ENCODE measurements around the gene HNRNPUL1.
"Not testable (repeated sequence)": the region's sequence is repeated elsewhere in the genome, so short reads cannot be mapped to it uniquely, and the experiment has no call there.

The HNRNPUL1 gene

DNA sequence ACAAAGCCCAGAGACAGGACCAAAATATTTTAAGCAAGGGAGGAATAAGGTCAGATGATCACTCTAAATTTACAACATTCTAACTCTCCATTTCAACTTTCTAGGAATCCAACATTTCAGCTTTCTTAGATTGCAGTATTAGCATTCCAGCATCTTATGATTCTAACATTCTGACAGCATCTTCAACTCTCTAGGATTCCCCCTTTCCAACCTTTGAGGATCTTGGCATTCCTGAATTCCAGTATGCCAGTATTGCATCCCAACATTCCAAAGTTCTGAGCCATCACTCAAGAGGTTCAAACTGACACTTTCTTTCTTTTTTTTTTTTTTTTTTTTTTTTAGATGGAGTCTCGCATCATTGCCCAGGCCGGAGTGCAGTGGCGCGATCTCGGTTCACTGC is 75.8 kb downstream of the HNRNPUL1 start:
- Mint-ChIP-seq H3K4me3 (no peak overlapping the region), H3K27me3 (no peaks in the 10 kb centered on the region), H3K9me3 (no peaks in the 10 kb centered on the region), H3K4me1 (ENCODE audit: low read depth) (peaks cover 58% of the 10 kb centered on the region), H3K36me3 (ENCODE audit: low read depth) (peaks cover 97% of the 10 kb centered on the region), H3K27ac (no peak overlapping the region)
- intact Hi-C loops (cut with micrococcal nuclease): no loop called here

DNA sequence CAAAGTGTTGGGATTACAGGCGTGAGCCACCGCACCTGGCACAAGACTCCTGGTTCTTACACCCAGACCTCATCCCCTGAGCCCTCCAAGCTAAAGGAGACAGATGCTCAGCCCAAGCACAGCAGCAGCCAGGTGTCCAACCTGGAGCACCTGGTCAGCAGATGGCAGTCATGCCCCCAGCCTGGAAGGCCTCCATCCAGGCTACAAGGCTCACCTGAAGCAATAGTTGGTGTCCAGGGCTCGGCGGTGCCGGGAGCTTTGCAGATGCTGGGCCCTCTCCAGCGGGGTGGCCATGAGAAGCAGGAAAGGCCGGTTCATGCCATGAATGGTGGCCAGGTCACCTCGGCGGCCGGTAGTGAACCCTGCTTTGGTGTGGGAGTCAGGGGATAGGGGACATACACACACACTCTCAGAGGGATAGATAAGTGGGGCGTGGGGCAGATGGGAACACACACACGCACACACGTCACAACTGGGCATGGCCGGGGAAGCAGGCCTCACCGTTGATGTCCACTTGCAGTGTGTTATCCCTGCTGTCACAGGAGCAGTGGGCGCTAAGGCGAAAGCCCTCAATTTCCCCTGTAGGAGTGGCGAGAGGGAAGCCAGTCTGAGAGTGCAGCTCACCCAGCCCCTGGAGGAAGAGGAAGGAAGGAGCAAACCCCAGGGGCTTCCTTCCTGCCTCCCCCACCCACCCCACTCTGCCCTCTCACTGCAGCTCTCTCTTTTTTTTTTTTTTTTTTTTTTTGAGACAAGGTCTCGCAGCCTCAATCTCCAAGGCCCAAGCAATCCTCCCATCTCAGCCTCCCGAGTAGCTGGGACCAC is 77.7 kb downstream of the HNRNPUL1 start:
- H3K4me3 Mint-ChIP-seq: no peak overlapping the region
- peaks cover 49% of the 10 kb centered on the region for H3K4me1 Mint-ChIP-seq (ENCODE audit: low read depth)
- H3K36me3 Mint-ChIP-seq (ENCODE audit: low read depth): peaks cover 100% of the 10 kb centered on the region
- no peaks in the 10 kb centered on the region for H3K9me3 Mint-ChIP-seq
- no peaks in the 10 kb centered on the region for H3K27me3 Mint-ChIP-seq
- intact Hi-C loops (cut with micrococcal nuclease): no loop called here
- H3K27ac Mint-ChIP-seq: peak overlapping the region; percentile 26

DNA sequence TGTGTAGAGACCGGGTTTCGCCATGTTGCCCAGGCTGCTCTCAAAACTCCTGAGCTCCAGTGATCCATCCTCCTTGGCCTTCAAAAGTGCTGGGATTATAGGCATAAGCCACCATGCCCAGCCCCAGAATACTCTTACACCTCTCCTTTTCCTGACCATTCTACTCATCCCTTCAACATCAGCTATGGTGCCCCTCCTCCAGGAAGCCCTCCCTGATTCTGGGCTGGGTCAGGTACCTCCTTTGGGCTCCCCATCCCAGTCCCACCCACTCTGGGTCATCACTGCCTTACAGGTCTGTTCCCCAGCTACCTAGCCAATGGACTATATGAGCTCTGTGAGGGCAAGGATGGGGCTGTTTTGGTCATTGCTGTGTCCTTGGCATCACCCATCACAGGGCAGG is 80.0 kb downstream of the HNRNPUL1 start:
- peaks cover 53% of the 10 kb centered on the region for H3K4me1 Mint-ChIP-seq (ENCODE audit: low read depth)
- no peaks in the 10 kb centered on the region for H3K9me3 Mint-ChIP-seq
- H3K27ac Mint-ChIP-seq: no peak overlapping the region
- intact Hi-C loops (cut with micrococcal nuclease): no loop called here
- no peaks in the 10 kb centered on the region for H3K27me3 Mint-ChIP-seq
- H3K36me3 Mint-ChIP-seq (ENCODE audit: low read depth): peaks cover 100% of the 10 kb centered on the region
- no peak overlapping the region for H3K4me3 Mint-ChIP-seq

DNA sequence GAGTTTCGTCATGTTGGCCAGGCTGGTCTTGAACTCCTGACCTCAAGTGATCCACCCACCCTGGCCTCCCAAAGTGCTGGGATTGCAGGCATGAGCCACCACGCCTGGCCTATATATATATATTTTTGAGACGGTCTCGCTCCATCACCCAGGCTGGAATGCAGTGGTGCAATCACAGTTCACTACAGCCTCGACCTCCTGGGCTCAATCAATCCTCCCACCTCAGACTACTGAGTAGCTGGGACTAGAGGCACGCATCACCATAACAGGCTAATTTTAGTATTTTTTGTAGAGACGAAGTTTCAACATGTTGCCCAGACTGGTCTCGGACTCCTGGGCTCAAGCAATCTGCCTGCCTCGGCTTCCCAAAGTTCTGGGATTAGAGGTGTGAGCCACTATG is 82.7 kb downstream of the HNRNPUL1 start:
- H3K27ac Mint-ChIP-seq; H3K4me3 Mint-ChIP-seq; H3K27me3 Mint-ChIP-seq; H3K9me3 Mint-ChIP-seq; intact Hi-C loops (cut with micrococcal nuclease): not testable (repeated sequence)
- H3K36me3 Mint-ChIP-seq (ENCODE audit: low read depth): peaks cover 98% of the 10 kb centered on the region
- H3K4me1 Mint-ChIP-seq (ENCODE audit: low read depth): peaks cover 60% of the 10 kb centered on the region

DNA sequence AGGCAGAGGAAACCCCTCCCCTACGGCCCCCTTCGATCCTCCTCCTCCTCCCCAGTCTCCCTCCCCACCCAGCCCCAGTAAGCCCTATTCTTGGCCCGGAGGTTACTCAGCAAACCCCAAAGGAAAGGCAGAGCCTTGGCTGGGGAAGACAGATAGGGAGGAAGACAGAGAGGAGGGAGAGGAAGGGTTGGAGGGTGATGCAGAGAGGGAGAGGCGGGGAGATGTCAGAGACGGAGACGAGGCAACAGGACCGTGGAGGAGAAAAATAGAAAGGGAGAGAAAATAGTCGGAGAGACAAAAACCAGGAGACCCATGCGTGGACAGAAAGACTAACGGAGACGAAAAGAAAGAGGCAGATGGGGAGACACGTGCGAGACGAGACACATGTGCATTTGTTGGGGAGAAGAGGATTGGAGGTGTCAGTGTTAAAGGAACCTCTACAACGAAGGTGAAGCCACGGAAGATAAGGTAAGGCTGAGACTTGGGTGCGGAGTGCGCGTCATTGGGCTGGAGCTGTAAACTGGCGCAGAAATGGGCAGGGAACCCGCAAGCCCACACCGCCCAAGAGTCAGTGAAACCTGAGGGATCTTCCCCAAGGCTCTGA is 86.7 kb downstream of the HNRNPUL1 start:
- Mint-ChIP-seq H3K9me3 (no peaks in the 10 kb centered on the region), H3K36me3 (ENCODE audit: low read depth) (peaks cover 82% of the 10 kb centered on the region), H3K27me3 (no peaks in the 10 kb centered on the region), H3K4me1 (ENCODE audit: low read depth) (peaks cover 47% of the 10 kb centered on the region), H3K27ac (peak overlapping the region; percentile 88), H3K4me3 (peak overlapping the region; percentile 100)
- intact Hi-C loops (cut with micrococcal nuclease): loop anchor here (1.0 to 10.0 kb wide), 3 partner anchors 39 to 74 kb away; partner anchors contain the start of genes B3GNT8, BCKDHA, CCDC97 and EXOSC5

DNA sequence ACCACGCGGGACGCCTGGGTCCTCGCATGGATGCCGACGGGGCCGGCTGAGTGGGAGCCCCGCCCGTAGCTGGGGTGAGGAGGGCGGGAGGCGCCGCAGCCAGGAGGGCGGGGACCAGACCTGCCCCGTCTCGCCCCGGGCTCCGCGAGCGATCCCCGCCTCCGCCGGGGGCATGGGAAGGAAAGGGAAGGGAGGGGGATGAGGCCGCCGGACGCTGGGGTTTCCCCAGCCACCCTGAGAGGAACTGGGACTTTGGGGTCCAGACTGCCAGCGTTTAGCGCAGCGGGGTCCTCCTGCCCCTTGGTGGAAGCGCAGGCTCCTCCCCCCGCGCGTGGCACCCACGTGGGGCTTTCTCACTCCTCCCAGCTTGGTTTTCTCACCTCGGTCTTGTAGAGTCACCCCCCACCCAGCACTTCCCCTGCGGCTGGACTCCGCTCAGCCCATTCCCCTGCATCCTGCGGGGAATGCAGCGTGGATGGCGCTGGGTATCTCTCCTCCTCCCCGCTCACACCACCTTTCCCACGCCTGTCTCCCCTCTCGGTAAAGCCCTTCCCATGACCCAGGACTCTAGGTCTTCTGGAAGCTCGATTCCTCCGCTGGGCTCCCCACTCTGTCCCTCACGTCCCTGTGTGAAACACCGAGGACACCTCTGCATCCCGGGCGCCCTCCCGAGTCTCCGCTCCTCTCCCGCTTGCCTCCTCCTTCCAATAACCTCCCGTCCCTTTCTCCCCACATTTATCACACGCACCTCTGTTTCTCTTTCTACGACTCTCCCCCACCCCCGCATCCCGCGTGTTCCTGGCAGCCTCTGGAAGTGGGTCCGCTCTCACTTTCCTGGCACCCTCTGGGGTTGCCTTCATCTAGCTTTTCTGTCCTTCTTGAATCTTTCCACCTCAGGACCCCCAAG is 87.4 kb downstream of the HNRNPUL1 start:
- Mint-ChIP-seq H3K27ac (peak overlapping the region; percentile 88), H3K36me3 (ENCODE audit: low read depth) (peaks cover 80% of the 10 kb centered on the region), H3K4me1 (ENCODE audit: low read depth) (peaks cover 54% of the 10 kb centered on the region), H3K9me3 (no peaks in the 10 kb centered on the region), H3K27me3 (no peaks in the 10 kb centered on the region), H3K4me3 (peak overlapping the region; percentile 100)
- intact Hi-C loops (cut with micrococcal nuclease): loop anchor here (1.0 to 10.0 kb wide), 3 partner anchors 39 to 73 kb away; partner anchors contain the start of genes B3GNT8, BCKDHA, CCDC97 and EXOSC5

DNA sequence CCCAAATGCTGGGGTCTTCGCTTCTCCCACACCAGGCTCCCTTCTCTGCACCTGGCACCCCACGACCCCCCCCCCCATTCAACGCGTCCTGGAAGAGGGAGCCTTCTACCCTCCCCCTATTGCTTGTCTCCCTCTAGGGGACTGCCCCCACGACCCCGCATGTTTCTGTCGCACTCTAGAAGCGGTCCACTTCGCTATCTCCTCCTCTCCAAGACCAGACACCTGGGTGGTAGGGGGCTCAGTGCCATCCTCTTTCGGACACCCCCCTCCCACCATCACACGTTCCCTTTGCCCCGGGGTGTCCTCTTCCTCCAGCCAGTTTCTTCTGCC is 88.1 kb downstream of the HNRNPUL1 start:
- Mint-ChIP-seq H3K4me1 (ENCODE audit: low read depth) (peaks cover 61% of the 10 kb centered on the region), H3K9me3 (no peaks in the 10 kb centered on the region), H3K27ac (peak overlapping the region; percentile 88), H3K27me3 (no peaks in the 10 kb centered on the region), H3K36me3 (ENCODE audit: low read depth) (peaks cover 80% of the 10 kb centered on the region), H3K4me3 (peak overlapping the region; percentile 100)
- intact Hi-C loops (cut with micrococcal nuclease): loop anchor here (5.0 to 10.0 kb wide), 2 partner anchors 40 to 73 kb away; partner anchors contain the start of genes B3GNT8 and CCDC97

DNA sequence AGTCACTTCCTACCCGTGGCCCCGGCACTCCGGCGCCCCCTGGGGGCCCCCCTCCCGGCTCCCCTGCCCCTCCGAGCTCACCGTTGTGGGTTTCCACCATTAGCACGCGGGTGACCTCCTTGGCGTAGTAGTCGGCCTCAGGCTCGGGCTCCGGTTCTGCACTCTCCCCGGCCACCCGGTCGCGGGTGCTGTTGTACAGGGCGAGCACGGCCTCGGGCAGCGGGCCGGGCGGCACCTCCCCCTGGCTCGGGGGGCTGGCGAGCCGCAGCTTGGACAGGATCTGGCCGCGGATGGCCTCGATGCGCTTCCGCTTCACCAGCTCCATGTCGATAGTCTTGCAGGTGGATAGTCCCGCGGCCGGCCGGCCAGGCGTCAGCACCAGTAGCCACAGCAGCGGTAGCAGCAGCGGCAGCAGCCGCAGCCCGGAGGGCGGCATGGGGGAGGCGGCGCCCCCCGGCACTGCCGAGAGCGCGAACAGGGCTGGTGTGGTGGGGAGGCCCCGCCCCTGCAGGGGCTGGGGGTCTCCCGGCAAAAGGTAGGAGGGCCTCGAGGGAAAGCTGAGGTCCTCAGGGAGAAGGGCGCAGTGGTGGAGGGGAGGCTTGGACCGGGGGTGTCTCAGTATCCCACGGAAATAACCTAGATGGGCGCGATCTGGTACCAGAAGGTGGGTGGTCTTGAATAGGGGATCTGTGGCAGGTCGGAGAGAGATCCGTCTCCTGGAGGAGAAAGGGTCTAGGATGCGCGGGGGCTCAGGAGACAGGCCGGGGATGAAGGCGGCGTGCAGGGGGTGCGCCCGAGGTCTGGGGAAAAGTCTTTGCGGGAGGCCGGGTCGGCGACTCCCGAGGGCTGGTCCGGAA is 88.7 kb downstream of the HNRNPUL1 start:
- intact Hi-C loops (cut with micrococcal nuclease): loop anchor here (1.0 to 10.0 kb wide), 3 partner anchors 24 to 72 kb away; partner anchors contain the start of genes B3GNT8 and CCDC97
- H3K9me3 Mint-ChIP-seq: no peaks in the 10 kb centered on the region
- H3K4me1 Mint-ChIP-seq (ENCODE audit: low read depth): peaks cover 67% of the 10 kb centered on the region
- H3K36me3 Mint-ChIP-seq (ENCODE audit: low read depth): peaks cover 74% of the 10 kb centered on the region
- H3K27me3 Mint-ChIP-seq: no peaks in the 10 kb centered on the region
- peak overlapping the region; percentile 88 for H3K27ac Mint-ChIP-seq
- peak overlapping the region; percentile 100 for H3K4me3 Mint-ChIP-seq

DNA sequence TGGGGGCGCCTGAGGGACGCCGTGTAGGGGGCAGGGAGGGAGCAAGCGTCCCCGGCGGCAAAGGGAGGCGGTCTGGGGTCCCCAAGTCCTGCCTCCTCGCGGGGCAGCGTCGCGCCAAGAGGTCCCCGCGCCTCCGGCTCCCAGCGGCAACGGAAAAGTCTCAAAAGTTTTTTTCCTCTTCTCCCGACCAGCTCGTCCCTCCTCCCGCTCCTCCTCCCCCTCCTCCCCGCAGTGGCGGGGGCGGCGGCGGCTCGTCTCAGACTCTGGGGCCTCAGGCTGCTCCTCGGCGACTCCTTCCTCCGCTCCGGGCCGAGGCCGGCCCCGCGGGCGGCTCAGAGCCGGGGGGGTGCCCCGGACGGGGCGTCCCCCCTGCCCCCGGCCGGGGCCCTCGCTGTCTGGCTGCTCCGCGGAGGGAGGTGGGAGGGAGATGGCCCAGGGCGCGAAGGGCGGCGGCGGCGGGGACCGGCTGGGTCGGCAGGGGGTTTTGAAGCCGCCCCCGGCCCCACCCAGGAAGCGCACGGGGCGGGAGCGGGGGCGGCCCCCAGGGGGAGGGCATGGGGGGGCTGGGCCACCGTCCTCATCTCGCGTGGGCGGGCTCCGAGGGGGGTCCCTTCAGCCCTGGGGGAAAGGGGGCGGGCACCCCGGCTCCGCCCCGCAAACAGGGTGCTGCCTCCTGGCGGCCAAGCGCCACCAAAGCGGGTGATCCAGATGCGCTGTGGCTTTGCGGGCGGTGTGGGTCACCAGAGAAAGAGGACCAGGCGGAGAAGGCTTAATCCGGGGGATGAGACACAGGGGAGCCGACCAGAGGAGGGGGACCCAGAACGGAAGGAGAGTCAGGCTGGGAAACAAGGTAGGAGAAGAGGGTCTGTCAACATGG is 89.5 kb downstream of the HNRNPUL1 start, which contains the start of gene TGFB1:
TGFB1 (minus strand) TSS at position 457 of the 877 bp plus-strand sequence. CDS start 878 bp downstream, outside the sequence.
- peak within 1 kb of the TSS; percentile 88 for H3K27ac Mint-ChIP-seq
- peaks cover 68% of the 10 kb centered on the region for H3K4me1 Mint-ChIP-seq (ENCODE audit: low read depth)
- H3K9me3 Mint-ChIP-seq: no peaks in the 10 kb centered on the region
- peaks cover 65% of the 10 kb centered on the region for H3K36me3 Mint-ChIP-seq (ENCODE audit: low read depth)
- no peaks in the 10 kb centered on the region for H3K27me3 Mint-ChIP-seq
- H3K4me3 Mint-ChIP-seq: peak within 1 kb of the TSS; percentile 100
- intact Hi-C loops (cut with micrococcal nuclease): loop anchor here (1.0 to 10.0 kb wide), 3 partner anchors 24 to 71 kb away; partner anchors contain the start of genes B3GNT8 and CCDC97

DNA sequence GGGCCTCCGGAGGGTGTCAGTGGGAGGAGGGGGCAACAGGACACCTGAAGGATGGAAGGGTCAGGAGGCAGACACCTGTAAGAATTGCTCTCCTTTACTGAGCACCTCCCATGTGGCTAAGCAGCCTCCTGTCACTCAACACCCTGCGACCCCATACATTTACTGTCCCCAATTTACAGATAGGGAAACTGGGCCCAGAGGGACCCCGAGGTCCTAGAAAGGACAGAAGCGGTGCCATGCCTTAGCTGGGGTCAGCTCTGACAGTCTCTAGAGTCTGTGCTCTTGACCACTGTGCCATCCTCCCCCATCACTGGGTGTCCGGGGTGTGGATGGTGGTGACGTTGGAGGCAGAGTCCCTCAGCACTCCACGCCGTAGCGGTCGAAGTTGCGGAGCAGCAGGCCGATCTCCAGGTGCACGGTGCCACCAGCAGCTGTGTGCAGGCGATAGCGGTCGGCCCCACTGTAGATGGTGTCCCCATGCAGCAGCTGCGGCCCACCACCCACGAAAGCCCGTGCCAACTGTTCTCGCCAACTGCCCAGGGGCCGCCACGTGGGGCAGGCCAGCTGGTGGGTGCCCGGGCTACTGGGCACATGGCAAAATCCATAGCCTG is 90.3 kb downstream of the HNRNPUL1 start:
- peak overlapping the region; percentile 70 for H3K4me3 Mint-ChIP-seq
- no peaks in the 10 kb centered on the region for H3K27me3 Mint-ChIP-seq
- H3K9me3 Mint-ChIP-seq: no peaks in the 10 kb centered on the region
- H3K4me1 Mint-ChIP-seq (ENCODE audit: low read depth): peaks cover 60% of the 10 kb centered on the region
- H3K27ac Mint-ChIP-seq: peak overlapping the region; percentile 88
- intact Hi-C loops (cut with micrococcal nuclease): loop anchor here (5.0 to 10.0 kb wide), 2 partner anchors 42 to 70 kb away; partner anchors contain the start of genes B3GNT8 and CCDC97
- H3K36me3 Mint-ChIP-seq (ENCODE audit: low read depth): peaks cover 58% of the 10 kb centered on the region

DNA sequence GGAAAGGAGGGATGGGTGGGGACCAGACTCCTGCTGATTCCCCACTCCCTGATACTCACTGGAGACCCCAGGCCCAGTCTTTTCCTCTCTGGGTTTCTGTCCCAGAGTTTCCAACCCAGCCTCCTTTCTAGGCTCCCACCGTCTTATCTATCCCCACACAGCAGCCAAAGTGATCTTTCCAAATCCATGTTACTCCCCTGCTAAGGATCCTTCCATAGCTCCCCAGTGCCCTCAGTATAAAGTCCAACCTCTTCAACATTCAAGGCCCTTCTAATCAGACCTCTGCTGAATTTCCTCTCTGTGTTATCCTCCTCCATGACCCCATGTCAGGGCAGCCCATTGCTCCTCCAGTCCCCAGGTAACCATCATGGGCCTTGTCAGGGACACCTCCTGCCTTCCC is 90.9 kb downstream of the HNRNPUL1 start:
- intact Hi-C loops (cut with micrococcal nuclease): loop anchor here (10.0 kb wide), 1 partner anchor 70 kb away; the partner anchor contains the start of gene B3GNT8
- peak overlapping the region; percentile 55 for H3K27ac Mint-ChIP-seq
- H3K9me3 Mint-ChIP-seq: no peaks in the 10 kb centered on the region
- peaks cover 57% of the 10 kb centered on the region for H3K36me3 Mint-ChIP-seq (ENCODE audit: low read depth)
- H3K4me3 Mint-ChIP-seq: no peak overlapping the region
- peaks cover 59% of the 10 kb centered on the region for H3K4me1 Mint-ChIP-seq (ENCODE audit: low read depth)
- H3K27me3 Mint-ChIP-seq: no peaks in the 10 kb centered on the region
